Caco-2 (cell line): Measurements from ENCODE around the gene RNF38. TPM values are rescaled to one million over a fixed set of nuclear protein-coding genes. Genes with fewer than 3 reads are reported as not detected.

Experiments
- BruUV-seq: library from RNA; stranded (reverse); fragments of 400-500 nt; replicated peaks from 2 replicates; lab custom pipeline; 2021; lab: Mats Ljungman, UMichigan
- CTCF ChIA-PET: fragments of 300-600 bp; sonication (Branson Sonifier 250); formaldehyde crosslinking; loops from one replicate; lab custom pipeline; 2022; ENCODE audit warnings: antibody characterized with exemption; lab: Charles Lee
- POLR2A ChIA-PET: fragments of 300-600 bp; sonication (Branson Sonifier 250); formaldehyde crosslinking; loops from one replicate; lab custom pipeline; 2022; ENCODE audit warnings: antibody characterized with exemption; lab: Charles Lee
- DNase-seq, 2 experiments: peaks; one replicate each; pipeline versions ENCODE4 v3.0.0 to v3.0.0-alpha.2; 2020 to 2022
- H3K27me3 ChIP-seq: replicated peaks from 2 replicates; pipeline ENCODE4 v1.6.0; 2011; ENCODE audit warnings: low read length; ENCODE audit not compliant: control insufficient read depth, insufficient read depth
- H3K36me3 ChIP-seq: 2 replicates; pipeline ENCODE4 v1.5.1; 2011; ENCODE audit warnings: low read length; ENCODE audit not compliant: control insufficient read depth, insufficient read depth
- H3K4me1 ChIP-seq: fragments of 250-450 bp; sonication (Bioruptor Pico); 2 replicates; pipeline ENCODE4 v1.5.1; 2020; ENCODE audit warnings: mild to moderate bottlenecking
- H3K4me3 ChIP-seq: 2 replicates; pipeline ENCODE4 v1.5.1; 2011; ENCODE audit warnings: low read depth, mild to moderate bottlenecking, control low read depth, low read length
- H3K9me3 ChIP-seq: fragments of 250-450 bp; sonication (Bioruptor Pico); 2 replicates; pipeline ENCODE4 v1.5.1; 2020; ENCODE audit warnings: mild to moderate bottlenecking, moderate library complexity
- H3K27ac Mint-ChIP-seq: one replicate; pipeline ENCODE4 v1.8.0; 2022; ENCODE audit warnings: mixed read lengths; ENCODE audit not compliant: unreplicated experiment
- H3K27me3 Mint-ChIP-seq: one replicate; pipeline ENCODE4 v1.8.0; 2022; ENCODE audit warnings: mixed read lengths; ENCODE audit not compliant: insufficient read depth, unreplicated experiment
- H3K36me3 Mint-ChIP-seq: one replicate; pipeline ENCODE4 v1.8.0; 2022; ENCODE audit warnings: mild to moderate bottlenecking, mixed read lengths; ENCODE audit not compliant: insufficient read depth, unreplicated experiment
- H3K4me1 Mint-ChIP-seq: one replicate; pipeline ENCODE4 v1.8.0; 2022; ENCODE audit warnings: low read depth, mixed read lengths; ENCODE audit not compliant: unreplicated experiment
- H3K4me3 Mint-ChIP-seq: one replicate; pipeline ENCODE4 v1.8.0; 2022; ENCODE audit warnings: mild to moderate bottlenecking, moderate library complexity, mixed read lengths; ENCODE audit not compliant: unreplicated experiment
- H3K9me3 Mint-ChIP-seq: one replicate; pipeline ENCODE4 v1.8.0; 2022; ENCODE audit warnings: mixed read lengths; ENCODE audit not compliant: unreplicated experiment
- CTCF ChIP-seq, 2 experiments: fragments of 200-600 bp in 1 of 2; IDR thresholded peaks; 1 replicate in 1 of 2; 2 replicates in 1 of 2; pipeline versions ENCODE4 v1.5.1 to v1.8.0; 2011 to 2022; ENCODE audit warnings: antibody characterized with exemption in 1 of 2, control low read depth in 1 of 2, inconsistent platforms in 1 of 2, low read depth in 1 of 2, low read length in 1 of 2, mild to moderate bottlenecking in 1 of 2, moderate library complexity in 1 of 2; ENCODE audit not compliant: insufficient read depth in 1 of 2, severe bottlenecking in 1 of 2, unreplicated experiment in 1 of 2
- intact Hi-C: fragments of 100-400 bp; cut with micrococcal nuclease; formaldehyde crosslinking; loops from one replicate; pipeline ENCODE4 v1.10.0; 2022; ENCODE audit not compliant: unreplicated experiment
- total RNA-seq: library from RNA; stranded (reverse); gene quantifications from 2 replicates; pipeline ENCODE4 v1.2.3, GENCODE V29; 2022

Gene RNF38
- total RNA-seq, 1 experiment from 2014 or later, result 43.3 TPM

- no peaks in the 10 kb centered on the region for H3K36me3 ChIP-seq
Observed at GRCh38 chr9:36328798-36329411, 71.2 kb downstream of the RNF38 start.

GRCh38 chr9:36325081-36325828, 74.8 kb downstream of the RNF38 start:
- Mint-ChIP-seq H3K27me3 (no peaks in the 10 kb centered on the region), H3K4me3 (no peak overlapping the region)

More at GRCh38 chr9:36328798-36329411, 71.2 kb downstream of the RNF38 start:
- H3K4me3 Mint-ChIP-seq, result no peak overlapping the region
- H3K4me3 ChIP-seq, result no peak overlapping the region
- TF ChIP-seq CTCF (IDR thresholded peaks at IDR 0.05; ENCODE audit: insufficient read depth in 1 of 2, low read depth in 1 of 2, low read length in 1 of 2, severe bottlenecking in 1 of 2, unreplicated experiment in 1 of 2), result peak; percentile 70 to 87
- H3K9me3 ChIP-seq, result no peaks in the 10 kb centered on the region
- intact Hi-C loops, result loop anchor here (1.0 kb wide), 1 partner anchor 81 kb away; no protein-coding TSS in a partner anchor
- POLR2A ChIA-PET, result interaction anchor here (1.1 to 1.5 kb wide), 2 partner anchors 9 to 138 kb away, joined by 6 to 7 read pairs; partner anchors contain the start of gene CLTA
- CTCF ChIA-PET, result interaction anchor here (0.5 to 2.9 kb wide), 9 partner anchors 9 to 151 kb away, joined by 3 to 14 read pairs (median 5); no protein-coding TSS in a partner anchor
- peak; percentile 53 to 67 for DNase-seq
- no peaks in the 10 kb centered on the region for H3K9me3 Mint-ChIP-seq
- no peak overlapping the region for H3K27ac Mint-ChIP-seq
- H3K4me1 Mint-ChIP-seq, result peaks cover 25% of the 10 kb centered on the region
- no peaks in the 10 kb centered on the region for H3K27me3 ChIP-seq
- no peaks in the 10 kb centered on the region for H3K27me3 Mint-ChIP-seq
- BruUV-seq, result no TSS peak
- H3K4me1 ChIP-seq, result peaks cover 11% of the 10 kb centered on the region
- H3K36me3 Mint-ChIP-seq, result peaks cover 19% of the 10 kb centered on the region

More at GRCh38 chr9:36325081-36325828, 74.8 kb downstream of the RNF38 start:
- Mint-ChIP-seq H3K36me3 (peaks cover 21% of the 10 kb centered on the region), H3K9me3 (no peaks in the 10 kb centered on the region), H3K27ac (peak overlapping the region; percentile 66), H3K4me1 (peaks cover 29% of the 10 kb centered on the region)
- no peak for DNase-seq
- no peak for TF ChIP-seq CTCF (IDR thresholded peaks at IDR 0.05; ENCODE audit: insufficient read depth in 1 of 2, low read depth in 1 of 2, low read length in 1 of 2, severe bottlenecking in 1 of 2, unreplicated experiment in 1 of 2)
- BruUV-seq, result no TSS peak
- Histone ChIP-seq H3K27me3 (no peaks in the 10 kb centered on the region), H3K4me1 (peaks cover 26% of the 10 kb centered on the region), H3K36me3 (no peaks in the 10 kb centered on the region), H3K4me3 (no peak overlapping the region), H3K9me3 (peaks cover 7% of the 10 kb centered on the region; the same call in 1 of the 2 replicates)
- intact Hi-C loops, result no loop called here
- ChIA-PET CTCF (interaction anchor here (0.7 kb wide), 1 partner anchor 77 kb away, joined by 3 read pairs; no protein-coding TSS in a partner anchor), POLR2A (no interaction called here)
